Epithelial cell of esophagus (primary cell): Measurements from ENCODE around the gene SP6.
A peak's percentile ranks its signal among the peaks of the same experiment; 100 is the strongest.

Source experiments
- DNase-seq: peaks from one replicate; pipeline ENCODE4 v3.0.0; 2010; ENCODE audit warnings: low read depth
- H3K4me3 ChIP-seq: 2 replicates; pipeline ENCODE4 v1.5.1; 2011; ENCODE audit warnings: mild to moderate bottlenecking, low read length, control low read depth
- CTCF ChIP-seq: IDR thresholded peaks from 2 replicates; pipeline ENCODE4 v1.5.1; 2011; ENCODE audit warnings: low read depth, mild to moderate bottlenecking, low read length, control low read depth, inconsistent platforms; ENCODE audit not compliant: insufficient read depth; ENCODE audit errors: missing control alignments

SP6 gene

GRCh38 chr17:47864791-47865216 lies 13.8 kb upstream of the SP6 start:
- no peak for TF ChIP-seq CTCF
- DNase-seq: peak; percentile 90
- no peak overlapping the region for H3K4me3 ChIP-seq

GRCh38 chr17:47862621-47863440 lies 11.9 kb upstream of the SP6 start:
- H3K4me3 ChIP-seq: no peak overlapping the region
- TF ChIP-seq CTCF: no peak
- DNase-seq: peak; percentile 88

- no peak for TF ChIP-seq CTCF
- no peak overlapping the region for H3K4me3 ChIP-seq
- no peak for DNase-seq
Measured at GRCh38 chr17:47860386-47860785, 9.4 kb upstream of the SP6 start.

- TF ChIP-seq CTCF: no peak
- no peak overlapping the region for H3K4me3 ChIP-seq
- no peak for DNase-seq
Measured at GRCh38 chr17:47857551-47858455, 6.8 kb upstream of the SP6 start.

- H3K4me3 ChIP-seq: no peak overlapping the region
- DNase-seq: no peak
- TF ChIP-seq CTCF: no peak
Measured at GRCh38 chr17:47856830-47857229, 5.9 kb upstream of the SP6 start.

GRCh38 chr17:47855737-47856136 lies 4.8 kb upstream of the SP6 start:
- DNase-seq: no peak
- no peak for TF ChIP-seq CTCF
- no peak overlapping the region for H3K4me3 ChIP-seq
